NT2/D1 (cell line): Measurements from ENCODE around the gene ZFP62.
"Not testable (repeated sequence)": the region's sequence is repeated elsewhere in the genome, so short reads cannot be mapped to it uniquely, and the experiment has no call there.

Experiments used
- DNase-seq: peaks from one replicate; pipeline ENCODE4 v3.0.0-alpha.2; 2011; ENCODE audit warnings: low read depth, low spot score
- H3K27me3 ChIP-seq: 2 replicates; pipeline ENCODE4 v1.6.0; 2011; ENCODE audit warnings: mild to moderate bottlenecking; ENCODE audit not compliant: insufficient read length, insufficient read depth
- H3K36me3 ChIP-seq: 2 replicates; pipeline ENCODE4 v1.6.1; 2011; ENCODE audit warnings: mild to moderate bottlenecking, low read length, mixed read lengths; ENCODE audit not compliant: insufficient read depth, insufficient read length
- H3K4me1 ChIP-seq: 2 replicates; pipeline ENCODE4 v1.5.1; 2011; ENCODE audit not compliant: insufficient read depth, insufficient read length
- H3K4me3 ChIP-seq: 2 replicates; pipeline ENCODE4 v1.5.1; 2011; ENCODE audit warnings: low read depth; ENCODE audit not compliant: insufficient read length
- H3K9ac ChIP-seq: 2 replicates; pipeline ENCODE4 v1.6.0; 2011; ENCODE audit warnings: low read depth; ENCODE audit not compliant: insufficient read length
- H3K9me3 ChIP-seq: 2 replicates; pipeline ENCODE4 v1.5.1; 2011; ENCODE audit warnings: mild to moderate bottlenecking, low read length; ENCODE audit not compliant: insufficient read depth
- SUZ12 ChIP-seq: IDR thresholded peaks from 2 replicates; pipeline ENCODE4 v1.6.1; 2011; ENCODE audit not compliant: insufficient read length, insufficient read depth; ENCODE audit errors: extremely low read depth
- YY1 ChIP-seq: IDR thresholded peaks from 2 replicates; pipeline ENCODE4 v1.6.1; 2011; ENCODE audit not compliant: insufficient read length, insufficient read depth
- ZNF274 ChIP-seq: IDR thresholded peaks from 2 replicates; pipeline ENCODE4 v1.6.1; 2011; ENCODE audit warnings: mild to moderate bottlenecking, low read depth, low read length

Gene ZFP62

DNA sequence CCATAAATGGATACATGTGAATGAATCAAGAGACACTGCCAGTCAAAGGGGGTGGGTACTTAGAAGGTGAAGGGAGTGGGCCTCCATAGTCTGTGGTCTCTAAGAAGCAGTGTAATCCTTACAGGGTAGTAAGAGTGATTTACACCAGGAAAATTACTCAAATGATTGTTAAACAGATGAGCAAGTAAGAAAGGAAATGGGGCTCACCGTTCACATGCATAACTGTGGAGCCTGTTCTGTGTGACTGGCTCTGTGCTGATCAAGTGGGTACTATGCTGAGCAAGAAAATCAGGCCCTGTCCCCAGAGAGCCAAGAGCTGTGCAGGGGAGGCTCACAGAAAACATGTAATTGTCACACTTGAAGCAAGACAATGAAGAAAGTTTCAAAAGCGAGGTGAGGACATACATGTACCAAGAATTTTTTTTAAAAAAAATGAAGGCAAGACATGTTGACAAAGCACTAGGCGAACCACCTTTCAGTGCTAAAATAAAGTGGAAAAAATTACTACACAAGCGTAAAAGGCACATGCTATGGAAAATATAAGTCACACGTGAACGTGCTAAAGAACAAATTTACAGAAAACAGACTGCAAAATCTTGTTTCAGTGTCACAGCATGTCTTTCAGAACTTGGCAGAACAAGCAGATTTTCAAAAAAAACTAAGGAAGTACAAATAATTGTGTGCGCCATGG lies 40.4 kb upstream of the ZFP62 start:
- no peaks in the 10 kb centered on the region for H3K4me1 ChIP-seq
- no peak overlapping the region for H3K4me3 ChIP-seq
- no peaks in the 10 kb centered on the region for H3K9me3 ChIP-seq
- H3K9ac ChIP-seq: no peak overlapping the region
- no peaks in the 10 kb centered on the region for H3K27me3 ChIP-seq
- DNase-seq: no peak
- TF ChIP-seq YY1 (no peak), SUZ12 (no peak), ZNF274 (no peak)
- H3K36me3 ChIP-seq: no peaks in the 10 kb centered on the region

DNA sequence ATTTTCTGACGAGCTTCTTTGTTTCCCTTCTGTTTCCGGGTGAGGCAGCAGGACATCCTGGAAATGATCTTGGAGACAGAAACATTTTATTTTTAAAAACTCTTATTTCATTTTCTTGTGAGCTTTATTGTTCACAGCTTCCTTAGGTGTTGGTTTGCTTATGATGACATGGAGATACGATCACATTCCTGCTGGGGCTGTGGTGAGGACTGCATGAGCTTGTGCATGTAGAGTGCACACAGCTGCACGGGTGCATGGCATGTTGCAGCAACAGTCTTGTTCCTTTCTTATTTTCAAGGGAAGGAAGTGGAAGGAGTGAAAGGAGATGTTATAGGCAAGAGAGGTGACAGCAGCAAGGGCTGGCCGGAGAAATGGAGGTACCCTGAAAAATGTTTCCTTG lies 39.1 kb upstream of the ZFP62 start:
- no peaks in the 10 kb centered on the region for H3K4me1 ChIP-seq
- H3K9ac ChIP-seq: no peak overlapping the region
- no peak for DNase-seq
- H3K4me3 ChIP-seq: no peak overlapping the region
- no peaks in the 10 kb centered on the region for H3K9me3 ChIP-seq
- TF ChIP-seq SUZ12 (no peak), YY1 (no peak), ZNF274 (no peak)
- no peaks in the 10 kb centered on the region for H3K36me3 ChIP-seq
- no peaks in the 10 kb centered on the region for H3K27me3 ChIP-seq

DNA sequence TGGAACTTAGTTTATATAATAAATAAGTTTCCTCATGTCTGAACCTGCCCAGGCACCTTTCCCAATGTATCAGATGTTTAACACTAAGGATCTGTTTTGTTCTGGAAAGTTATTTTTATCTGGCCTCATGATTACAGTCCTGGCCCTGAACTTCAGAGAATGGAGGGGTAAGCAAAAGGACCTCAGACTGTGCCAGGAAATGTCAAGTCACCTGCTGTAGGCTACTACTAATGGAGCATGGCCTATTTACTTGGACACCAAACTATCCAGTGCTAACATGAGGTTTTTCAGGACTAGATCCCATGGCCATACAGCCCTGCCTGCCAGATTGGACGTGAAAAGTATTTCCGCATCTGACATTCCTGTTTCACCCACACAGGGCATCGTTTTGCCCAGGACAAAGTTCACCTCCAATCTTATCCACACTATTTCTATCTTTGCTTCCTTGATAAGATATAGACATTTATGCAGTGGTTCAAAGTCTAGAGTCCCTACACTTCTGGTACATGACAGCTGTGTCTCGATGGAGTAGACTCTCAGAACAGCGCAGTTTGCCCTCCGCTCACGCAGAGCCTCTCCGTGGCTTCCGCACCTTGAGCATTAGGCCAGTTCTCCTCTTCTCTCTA lies 37.7 kb upstream of the ZFP62 start, which contains the start of gene BTNL8:
TSS of gene BTNL8 (plus strand) at position 539 of the 626 bp plus-strand sequence. CDS start 152 bp downstream, outside the sequence.
- H3K9ac ChIP-seq: no peak within 1 kb of the TSS
- H3K9me3 ChIP-seq: no peaks in the 10 kb centered on the region
- TF ChIP-seq YY1 (no peak), SUZ12 (no peak), ZNF274 (no peak)
- H3K4me1 ChIP-seq: no peaks in the 10 kb centered on the region
- no peak within 1 kb of the TSS for H3K4me3 ChIP-seq
- H3K27me3 ChIP-seq: no peaks in the 10 kb centered on the region
- no peaks in the 10 kb centered on the region for H3K36me3 ChIP-seq
- no peak for DNase-seq

DNA sequence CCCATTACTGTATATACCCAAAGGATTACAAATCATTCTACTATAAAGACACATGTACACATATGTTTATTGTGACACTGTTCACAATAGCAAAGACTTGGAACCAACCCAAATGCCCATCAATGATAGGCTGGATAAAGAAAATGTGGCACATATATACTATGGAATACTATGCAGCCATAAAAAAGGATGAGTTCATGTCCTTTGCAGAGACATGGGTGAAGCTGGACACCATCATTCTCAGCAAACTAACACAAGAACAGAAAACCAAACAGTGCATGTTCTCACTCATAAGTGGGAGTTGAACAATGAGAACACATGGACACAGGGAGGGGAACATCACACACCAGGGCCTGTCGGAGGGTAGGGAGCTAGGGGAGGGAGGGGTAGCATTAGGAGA lies 34.3 kb upstream of the ZFP62 start:
- not testable (repeated sequence) for DNase-seq, H3K9me3 ChIP-seq, H3K27me3 ChIP-seq, H3K4me3 ChIP-seq, H3K9ac ChIP-seq, H3K36me3 ChIP-seq, H3K4me1 ChIP-seq

DNA sequence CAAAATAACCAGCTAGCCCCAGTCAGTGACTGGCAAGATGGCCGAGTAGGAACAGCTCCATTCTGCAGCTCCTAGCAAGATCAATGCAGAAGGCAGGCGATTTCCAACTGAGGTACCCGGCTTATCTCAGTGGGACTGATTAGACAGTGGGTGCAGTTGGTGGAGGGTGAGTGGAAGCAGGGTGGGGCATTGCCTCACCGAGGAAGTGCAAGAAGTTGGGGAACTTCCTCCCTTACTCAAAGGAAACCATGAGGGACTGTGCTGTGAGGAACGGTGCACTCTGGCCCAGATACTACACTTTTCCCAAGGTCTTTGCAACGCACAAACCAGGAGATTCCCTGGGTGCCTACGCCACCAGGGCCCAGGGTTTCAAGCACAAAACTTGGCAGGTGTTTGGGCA lies 28.3 kb upstream of the ZFP62 start:
- Histone ChIP-seq H3K9me3 (no peaks in the 10 kb centered on the region), H3K9ac (no peak overlapping the region)
- TF ChIP-seq ZNF274 (no peak), SUZ12 (no peak), YY1 (no peak)

DNA sequence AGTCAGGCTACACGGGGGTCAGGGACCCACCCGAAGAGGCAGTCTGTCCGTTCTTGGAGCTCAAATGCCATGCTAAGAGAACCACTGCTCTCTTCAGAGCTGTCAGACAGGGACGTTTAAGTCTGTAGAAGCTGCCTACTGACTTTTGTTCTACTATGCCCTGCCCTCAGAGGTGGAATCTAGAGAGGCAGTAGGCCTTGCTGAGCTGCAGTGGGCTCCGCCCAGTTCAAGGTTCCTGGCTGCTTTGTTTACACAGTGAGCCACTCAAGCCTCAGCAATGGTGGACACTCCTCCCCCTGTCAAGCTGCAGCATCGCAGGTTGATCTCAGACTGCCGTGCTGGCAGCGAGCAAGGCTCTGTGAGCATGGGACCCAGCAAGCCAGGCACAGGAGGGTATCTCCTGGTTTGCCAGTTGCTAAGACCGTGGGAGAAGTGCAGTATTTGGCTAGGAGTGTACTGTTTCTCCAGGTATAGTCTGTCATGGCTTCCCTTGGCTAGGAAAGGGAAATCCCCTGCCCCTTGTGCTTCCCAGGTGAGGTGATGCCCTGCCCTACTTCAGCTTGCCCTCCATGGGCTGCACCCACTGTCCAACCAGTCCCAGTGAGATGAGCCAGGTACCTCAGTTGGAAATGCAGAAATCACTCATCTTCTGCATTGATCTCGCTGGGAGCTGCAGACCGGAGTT lies 24.9 kb upstream of the ZFP62 start:
- H3K4me3 ChIP-seq, H3K9me3 ChIP-seq, H3K4me1 ChIP-seq, H3K27me3 ChIP-seq, H3K9ac ChIP-seq, H3K36me3 ChIP-seq: not testable (repeated sequence)
- peak; percentile 13 for DNase-seq

More for the DNA sequence above, 28.3 kb upstream of the ZFP62 start:
- Histone ChIP-seq H3K4me3 (no peak overlapping the region), H3K4me1 (no peaks in the 10 kb centered on the region), H3K36me3 (no peaks in the 10 kb centered on the region), H3K27me3 (no peaks in the 10 kb centered on the region)
- DNase-seq: no peak

DNA sequence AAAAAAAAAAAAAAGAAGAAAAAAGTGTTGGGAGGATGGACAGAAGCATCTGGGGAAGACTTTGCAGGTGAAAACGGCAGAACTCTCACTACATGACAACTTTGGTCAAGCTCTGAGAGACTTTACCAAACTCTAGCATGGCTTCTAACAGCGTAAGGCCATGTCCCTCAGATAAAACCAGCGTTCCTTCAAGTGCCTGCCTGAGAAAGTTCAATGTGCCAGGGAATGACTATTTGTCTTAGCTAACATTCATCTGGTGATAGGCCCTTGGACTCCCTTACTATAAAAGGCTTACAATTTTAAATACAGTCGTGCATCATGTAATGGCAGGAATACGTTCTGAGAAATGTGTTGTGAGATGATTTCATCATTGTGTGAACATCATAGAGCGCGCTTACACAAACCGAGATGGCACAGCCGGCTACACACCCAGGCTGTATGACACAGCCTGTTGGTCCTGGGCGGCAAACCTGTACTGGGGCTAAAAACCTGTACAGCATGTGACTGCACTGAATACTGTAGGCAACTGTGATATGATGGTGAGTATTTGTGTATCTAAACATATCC lies 14.9 kb upstream of the ZFP62 start:
- TF ChIP-seq SUZ12 (no peak), ZNF274 (no peak), YY1 (no peak)
- no peak overlapping the region for H3K9ac ChIP-seq
- no peaks in the 10 kb centered on the region for H3K36me3 ChIP-seq
- no peak for DNase-seq
- no peaks in the 10 kb centered on the region for H3K4me1 ChIP-seq
- no peaks in the 10 kb centered on the region for H3K27me3 ChIP-seq
- no peaks in the 10 kb centered on the region for H3K9me3 ChIP-seq
- no peak overlapping the region for H3K4me3 ChIP-seq
